ENCODE data around the gene TALDO1.
"Not testable (repeated sequence)": the region's sequence is repeated elsewhere in the genome, so short reads cannot be mapped to it uniquely, and the experiment has no call there.

The TALDO1 gene

DNA sequence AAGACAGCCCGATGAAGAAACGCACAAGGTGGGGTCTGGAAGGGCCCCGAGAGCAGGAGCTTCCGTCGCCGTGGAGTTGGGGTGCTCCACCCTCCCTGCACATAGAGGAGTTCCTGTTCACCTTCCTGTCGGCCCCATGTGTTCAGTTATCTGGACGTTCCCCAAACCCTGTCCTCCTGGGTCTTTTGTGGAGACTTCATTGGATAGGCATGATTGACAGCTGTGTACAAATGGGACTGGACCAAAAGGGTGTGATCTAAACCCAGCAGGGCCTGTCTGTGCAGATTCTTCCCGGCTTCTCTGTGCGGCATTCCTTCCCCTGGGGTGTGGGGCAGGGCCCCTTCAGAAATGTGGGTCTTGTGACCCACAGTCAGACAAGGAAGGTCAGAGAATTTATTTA lies 9.4 kb upstream of the TALDO1 start:
- not testable (repeated sequence) for DNase-seq

- no peak for DNase-seq
Observed at GRCh38 chr11:742156-742546, 5.1 kb upstream of the TALDO1 start.

DNA sequence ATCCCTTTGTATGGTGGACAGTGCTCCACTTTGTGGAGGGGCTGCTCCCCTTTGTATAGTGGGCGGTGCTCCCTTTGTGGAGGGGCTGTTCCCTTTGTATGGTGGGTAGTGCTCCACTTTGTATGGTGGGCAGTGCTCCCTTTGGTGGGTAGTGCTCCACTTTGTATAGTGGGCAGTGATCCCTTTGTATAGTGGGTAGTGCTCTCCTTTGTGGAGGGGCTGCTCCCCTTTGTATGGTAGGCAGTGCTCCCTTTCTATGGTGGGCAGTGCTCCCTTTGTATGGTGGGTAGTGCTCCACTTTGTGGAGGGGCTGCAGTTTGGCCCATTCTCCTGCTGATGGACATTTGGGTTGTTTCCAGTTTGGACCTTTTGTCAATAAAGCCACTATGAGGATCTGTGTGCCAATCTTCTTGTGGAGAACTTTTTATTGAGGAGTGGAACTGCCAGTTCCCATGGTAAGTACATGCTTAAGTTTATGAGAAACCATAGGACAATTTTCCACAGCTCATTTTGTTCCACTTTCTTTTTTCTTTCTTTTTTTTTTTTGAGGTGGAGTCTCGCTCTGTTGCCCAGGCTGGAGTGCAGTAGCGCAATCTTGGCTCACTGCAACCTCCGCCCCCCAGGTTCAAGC lies 4.6 kb upstream of the TALDO1 start:
- DNase-seq = no peak

- DNase-seq = no peak
Observed at GRCh38 chr11:745428-745827, 1.8 kb upstream of the TALDO1 start.

DNA sequence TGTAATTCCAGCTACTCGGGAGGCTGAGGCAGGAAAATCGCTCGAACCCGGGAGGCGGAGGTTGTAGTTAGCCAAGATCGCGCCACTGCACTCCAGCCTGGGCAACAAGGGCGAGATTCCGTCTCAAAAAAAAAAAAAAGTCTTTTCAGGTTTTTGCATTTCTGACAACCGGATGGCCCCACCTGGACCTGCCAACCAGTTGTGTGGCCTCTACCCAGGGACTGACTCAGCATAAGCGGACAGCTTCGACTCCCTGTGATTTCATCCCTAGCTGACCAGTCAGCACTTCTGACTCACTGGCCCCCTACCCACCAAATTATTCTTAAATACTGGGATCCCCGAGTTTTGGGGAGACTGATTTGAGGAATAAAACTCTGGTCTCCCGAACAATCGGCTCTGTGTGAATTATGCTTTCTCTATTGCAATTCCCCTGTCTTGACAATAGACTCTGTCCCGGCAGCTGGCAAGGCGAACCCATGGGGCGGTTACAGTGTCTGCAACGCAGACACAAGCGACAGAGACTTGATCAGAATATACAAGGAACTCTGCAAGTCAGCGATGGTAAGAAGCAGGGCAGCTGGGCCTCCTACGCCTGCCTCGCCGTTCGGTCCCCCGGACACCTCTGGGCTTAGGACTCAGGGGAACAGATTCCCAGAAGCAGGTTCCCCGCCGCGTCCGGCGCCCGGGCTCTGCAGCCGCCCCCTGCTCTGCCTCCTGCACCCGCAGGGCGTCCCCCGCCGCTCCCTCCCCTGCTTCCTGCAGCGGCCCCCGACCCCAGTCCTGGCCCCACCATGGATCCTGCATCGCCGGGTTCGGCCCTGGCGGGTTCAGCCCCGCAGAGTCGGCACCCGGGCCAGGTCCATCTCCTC lies 741 bp upstream of the TALDO1 start:
- no peak for DNase-seq

- DNase-seq = no peak
Observed at GRCh38 chr11:748007-748359, 719 bp downstream of the TALDO1 start.

GRCh38 chr11:749731-750130 lies 2.5 kb downstream of the TALDO1 start:
- DNase-seq = no peak

DNA sequence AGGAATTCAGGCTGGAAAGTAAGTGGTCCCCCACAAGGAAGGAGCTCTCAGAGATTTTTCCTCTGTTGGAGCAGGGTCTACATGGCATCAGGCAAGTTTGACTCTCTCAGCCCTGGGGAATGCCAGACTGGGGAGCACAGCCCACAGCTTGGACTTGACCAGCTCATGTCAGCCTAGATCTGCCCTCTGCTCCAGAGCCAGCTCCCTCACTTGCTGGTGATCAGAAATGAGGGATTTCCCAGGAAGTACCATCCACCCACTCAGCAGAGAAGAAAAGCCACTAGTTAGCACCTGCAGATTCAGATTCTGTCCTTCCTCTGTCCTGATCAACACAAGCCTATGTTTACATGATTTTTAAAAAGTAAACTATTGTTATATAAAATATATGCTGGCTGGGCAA lies 13.0 kb downstream of the TALDO1 start:
- DNase-seq = no peak

GRCh38 chr11:761526-762108 lies 14.4 kb downstream of the TALDO1 start:
- no peak for DNase-seq

- peak; percentile 49 for DNase-seq
Observed at GRCh38 chr11:762421-763072, 15.3 kb downstream of the TALDO1 start.

- DNase-seq = no peak
Observed at GRCh38 chr11:763073-763463, 15.8 kb downstream of the TALDO1 start.

DNA sequence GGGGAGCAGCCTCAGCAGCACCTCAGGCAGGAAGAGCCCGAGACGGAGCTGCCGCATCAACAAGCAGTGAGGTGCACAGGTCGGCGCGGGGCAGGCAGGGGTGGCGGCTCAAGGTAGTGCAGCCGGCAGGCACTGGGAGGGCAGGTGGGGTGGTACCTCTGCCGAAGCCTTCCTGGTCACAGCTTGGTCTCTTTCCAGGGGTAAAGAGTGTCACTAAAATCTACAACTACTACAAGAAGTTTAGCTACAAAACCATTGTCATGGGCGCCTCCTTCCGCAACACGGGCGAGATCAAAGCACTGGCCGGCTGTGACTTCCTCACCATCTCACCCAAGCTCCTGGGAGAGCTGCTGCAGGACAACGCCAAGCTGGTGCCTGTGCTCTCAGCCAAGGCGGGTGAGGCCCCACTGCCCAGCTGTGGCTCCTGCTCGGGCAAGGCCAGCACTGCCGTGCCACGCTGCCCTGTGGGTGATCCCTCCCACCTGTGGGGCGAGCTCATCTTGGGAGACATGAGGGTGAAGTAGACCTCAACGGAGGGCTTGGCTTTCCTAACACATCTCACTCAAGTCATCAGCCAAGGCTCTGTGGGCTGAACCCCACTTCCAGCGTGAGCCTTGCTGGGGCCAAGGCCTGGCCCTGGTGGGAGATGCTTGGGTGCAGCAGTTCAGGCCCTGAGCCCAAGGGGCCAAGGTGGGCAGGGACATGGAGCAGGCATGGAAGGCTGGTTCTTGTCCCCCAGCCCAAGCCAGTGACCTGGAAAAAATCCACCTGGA lies 16.5 kb downstream of the TALDO1 start:
- no peak for DNase-seq

DNA sequence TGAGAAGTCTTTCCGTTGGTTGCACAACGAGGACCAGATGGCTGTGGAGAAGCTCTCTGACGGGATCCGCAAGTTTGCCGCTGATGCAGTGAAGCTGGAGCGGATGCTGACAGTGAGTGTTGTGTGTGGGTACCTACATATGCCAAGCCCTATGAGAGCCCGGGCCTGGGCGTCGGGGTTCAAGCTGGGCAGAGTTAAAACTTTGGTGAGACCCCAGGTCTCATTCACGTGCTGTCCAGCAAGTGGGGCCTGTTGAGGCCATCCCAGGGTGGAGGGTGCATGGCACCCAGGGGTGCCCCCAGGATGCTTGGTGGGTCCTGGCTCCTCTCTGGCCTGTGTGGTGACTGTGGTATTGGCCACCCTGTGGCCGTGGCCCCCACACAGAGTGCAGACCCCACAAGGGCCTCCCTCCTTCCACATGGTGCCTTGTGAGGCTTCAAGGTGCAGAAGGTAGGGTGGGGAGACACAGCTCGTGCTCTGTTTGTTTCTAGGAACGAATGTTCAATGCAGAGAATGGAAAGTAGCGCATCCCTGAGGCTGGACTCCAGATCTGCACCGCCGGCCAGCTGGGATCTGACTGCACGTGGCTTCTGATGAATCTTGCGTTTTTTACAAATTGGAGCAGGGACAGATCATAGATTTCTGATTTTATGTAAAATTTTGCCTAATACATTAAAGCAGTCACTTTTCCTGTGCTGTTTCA lies 17.2 kb downstream of the TALDO1 start:
- DNase-seq = no peak

DNA sequence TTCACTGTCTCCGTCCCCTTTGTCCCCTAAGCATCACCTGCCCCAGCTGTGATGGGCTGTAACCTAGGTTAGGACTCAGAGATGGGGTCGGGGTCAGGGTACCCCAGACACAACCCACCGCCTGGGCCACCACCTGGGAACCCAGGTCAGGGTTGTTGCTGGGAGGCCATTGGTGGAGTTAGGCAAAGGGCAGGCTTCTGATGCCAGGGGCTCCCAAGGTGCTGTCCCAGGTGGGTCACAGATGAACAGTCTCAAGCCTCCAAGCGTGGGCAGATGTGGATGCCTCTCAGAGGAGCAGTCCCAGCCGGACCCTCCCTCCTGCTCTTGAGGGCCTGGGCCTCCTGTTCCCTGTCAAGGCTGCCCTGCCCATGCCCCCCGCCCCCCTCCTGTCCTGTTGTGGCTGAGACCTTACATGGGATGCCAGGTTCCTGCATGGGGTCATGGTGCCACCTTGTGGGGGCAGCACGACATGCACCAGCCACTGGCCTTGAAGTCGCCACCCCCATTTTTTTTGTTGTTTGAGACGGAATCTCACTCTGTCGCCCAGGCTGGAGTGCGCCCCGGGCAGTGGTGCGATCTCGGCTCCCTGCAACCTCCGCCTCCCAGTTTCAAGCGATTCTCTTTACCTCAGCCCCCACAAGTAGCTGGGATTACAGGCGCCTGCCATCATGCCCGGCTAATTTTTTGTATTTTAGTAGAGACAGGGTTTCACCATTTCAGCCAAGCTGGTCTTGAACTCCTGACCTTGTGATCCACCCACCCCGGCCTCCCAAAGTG lies 17.9 kb downstream of the TALDO1 start:
- peak; percentile 37 for DNase-seq

GRCh38 chr11:765802-766091 lies 18.5 kb downstream of the TALDO1 start:
- no peak for DNase-seq

DNA sequence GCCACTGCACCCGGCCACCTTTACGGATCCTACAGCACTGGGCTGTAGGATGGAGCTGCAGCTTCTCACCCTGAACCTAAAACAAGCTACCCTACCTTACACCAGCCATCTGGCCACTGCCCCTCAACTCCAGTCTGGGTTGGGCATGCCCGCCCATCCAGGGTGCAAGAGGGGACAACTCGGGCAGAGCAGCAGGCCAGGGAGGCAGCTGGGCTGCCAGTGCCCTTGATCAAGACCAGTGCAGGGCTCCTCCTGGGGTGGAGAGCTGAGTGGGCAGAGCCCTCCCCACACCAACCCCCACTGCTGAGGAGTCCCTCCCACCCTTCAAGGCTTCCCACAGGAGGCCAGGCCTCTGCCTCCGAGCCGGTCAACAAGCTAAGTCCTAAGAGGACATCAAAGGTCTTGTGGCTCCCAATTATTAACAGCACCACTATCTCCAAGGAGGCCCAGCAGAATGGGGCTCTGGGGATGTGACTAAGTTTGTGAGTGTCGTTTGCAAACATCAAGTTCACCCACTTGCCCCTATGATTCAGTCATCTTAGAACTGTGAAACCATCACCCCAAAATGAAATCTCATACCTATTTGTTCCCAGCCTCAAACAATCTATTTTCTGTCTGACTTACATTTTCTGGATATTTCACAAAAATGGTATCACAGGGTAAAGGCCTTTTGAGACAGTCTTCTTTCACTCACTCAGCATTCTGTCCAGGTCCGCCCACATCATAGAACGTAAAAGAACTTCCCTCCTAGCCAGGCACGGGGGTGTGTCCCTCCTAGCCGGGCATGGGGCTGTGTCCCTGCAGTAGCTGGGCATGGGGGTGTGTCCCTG lies 19.1 kb downstream of the TALDO1 start:
- no peak for DNase-seq

DNA sequence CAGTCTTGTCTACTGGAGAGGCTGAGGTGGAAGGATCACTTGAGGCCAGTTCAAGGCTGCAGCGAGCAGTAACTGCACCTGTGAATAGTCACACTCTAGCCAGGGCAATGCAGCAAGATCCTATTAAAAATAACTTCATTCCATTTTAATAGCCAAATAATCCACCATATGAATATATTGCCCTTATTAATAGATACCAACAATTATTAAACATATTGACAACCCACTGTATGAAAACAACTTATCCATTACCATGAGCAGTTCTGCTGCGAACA lies 19.6 kb downstream of the TALDO1 start:
- DNase-seq = no peak

GRCh38 chr11:767238-767637 lies 20.0 kb downstream of the TALDO1 start:
- DNase-seq = no peak

DNA sequence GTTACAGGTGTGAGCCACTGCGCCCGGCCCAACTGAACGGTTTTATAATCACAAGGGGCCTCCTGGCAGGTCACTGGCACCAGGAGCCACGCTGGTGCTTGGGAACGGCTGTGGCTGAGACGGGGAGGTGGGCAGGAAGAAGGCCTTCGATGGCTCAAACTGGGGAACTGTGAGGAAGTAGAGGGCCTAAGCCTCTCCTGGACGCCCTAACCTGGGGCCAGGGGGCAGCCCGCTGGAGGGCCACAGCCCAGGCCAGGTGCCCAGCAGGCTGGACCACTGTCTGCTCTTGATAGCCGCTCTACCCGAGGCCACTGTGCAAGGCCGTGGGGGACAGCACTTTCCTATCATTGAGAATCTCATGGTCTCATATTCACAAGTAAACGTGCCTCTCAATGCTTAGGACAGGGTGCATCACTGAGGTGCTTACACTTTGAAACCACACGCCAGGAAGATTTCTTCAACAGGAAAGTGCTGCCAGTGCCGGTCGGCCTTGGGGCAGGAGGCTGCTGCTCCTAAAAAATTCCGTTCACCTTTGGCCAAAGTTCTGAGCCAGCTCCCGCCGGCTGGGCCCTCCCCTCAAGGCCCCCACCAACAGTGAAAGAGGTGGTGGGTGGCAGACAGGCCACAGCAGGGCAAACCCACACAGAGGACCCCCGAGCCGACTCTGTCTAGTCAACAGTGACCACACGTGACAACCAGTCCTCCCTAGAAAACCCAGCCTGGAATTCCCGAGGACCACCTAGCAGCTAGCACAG lies 22.8 kb downstream of the TALDO1 start:
- no peak for DNase-seq

Data from fibroblast of upper back skin (primary cell).